Gastrocnemius medialis (tissue), 4 donors: ENCODE data around the gene BRWD1.

ENCODE experiments used
- POLR2A ChIP-seq, 2 donors: fragments of 450-650 bp; IDR thresholded peaks; one replicate each; pipeline ENCODE4 v1.6.1; 2017; ENCODE audit warnings: antibody characterized with exemption in 2 of 2, mild to moderate bottlenecking in 2 of 2, moderate library complexity in 2 of 2
- TF ChIP-seq, protein P1 (sequence below), 5 experiments: fragments of 450-650 bp in 3 of 5; fragments of 200-600 bp in 2 of 5; sonication (generic) in 2 of 5; IDR thresholded peaks in 4 of 5; conservative IDR thresholded peaks in 1 of 5; 1 replicate in 4 of 5; 2 replicates in 1 of 5; pipeline ENCODE4 v1.5.1; 2016 to 2019; ENCODE audit warnings: antibody characterized with exemption in 5 of 5, mild to moderate bottlenecking in 3 of 5, moderate library complexity in 3 of 5

DNA sequence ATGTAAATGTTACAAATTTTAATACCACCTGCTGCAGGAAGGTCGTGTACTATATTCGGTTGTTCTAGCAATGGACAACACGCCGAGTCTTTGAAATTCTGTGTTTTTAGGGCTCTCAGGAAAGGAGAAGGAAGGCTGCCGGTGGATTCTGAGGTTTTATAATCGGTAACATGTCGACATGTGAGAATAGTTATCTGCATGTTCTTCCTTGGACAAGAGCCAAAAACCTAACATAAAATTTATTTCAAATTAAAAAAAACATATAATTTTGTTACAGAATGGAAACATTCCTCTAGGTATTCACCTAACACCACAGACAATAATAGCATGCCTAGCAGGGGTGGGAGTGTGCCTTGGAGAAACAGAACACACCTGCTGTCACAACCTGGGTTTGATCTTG, 135.0 kb downstream of the BRWD1 start:
- TF ChIP-seq, protein P1, sequence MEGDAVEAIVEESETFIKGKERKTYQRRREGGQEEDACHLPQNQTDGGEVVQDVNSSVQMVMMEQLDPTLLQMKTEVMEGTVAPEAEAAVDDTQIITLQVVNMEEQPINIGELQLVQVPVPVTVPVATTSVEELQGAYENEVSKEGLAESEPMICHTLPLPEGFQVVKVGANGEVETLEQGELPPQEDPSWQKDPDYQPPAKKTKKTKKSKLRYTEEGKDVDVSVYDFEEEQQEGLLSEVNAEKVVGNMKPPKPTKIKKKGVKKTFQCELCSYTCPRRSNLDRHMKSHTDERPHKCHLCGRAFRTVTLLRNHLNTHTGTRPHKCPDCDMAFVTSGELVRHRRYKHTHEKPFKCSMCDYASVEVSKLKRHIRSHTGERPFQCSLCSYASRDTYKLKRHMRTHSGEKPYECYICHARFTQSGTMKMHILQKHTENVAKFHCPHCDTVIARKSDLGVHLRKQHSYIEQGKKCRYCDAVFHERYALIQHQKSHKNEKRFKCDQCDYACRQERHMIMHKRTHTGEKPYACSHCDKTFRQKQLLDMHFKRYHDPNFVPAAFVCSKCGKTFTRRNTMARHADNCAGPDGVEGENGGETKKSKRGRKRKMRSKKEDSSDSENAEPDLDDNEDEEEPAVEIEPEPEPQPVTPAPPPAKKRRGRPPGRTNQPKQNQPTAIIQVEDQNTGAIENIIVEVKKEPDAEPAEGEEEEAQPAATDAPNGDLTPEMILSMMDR (IDR thresholded peaks at IDR 0.05 in 4 of 5, conservative IDR thresholded peaks at IDR 0.05 in 1 of 5): no peak
- no peak for TF ChIP-seq POLR2A (IDR thresholded peaks at IDR 0.05)
